Measurements from ENCODE around the gene TDP2. TPM values are rescaled to one million over a fixed set of nuclear protein-coding genes. Genes with fewer than 3 reads are reported as not detected.

Gene TDP2
- total RNA-seq, 2 donors from 2014 or later = 18.5 to 22.2 TPM

GRCh38 chr6:24692848-24693592 is 26.3 kb upstream of the TDP2 start:
- DNase-seq (ENCODE audit: low spot score) = no peak
- no peaks in the 10 kb centered on the region for H3K9me3 ChIP-seq
- H3K4me3 ChIP-seq = no peak overlapping the region
- H3K4me1 ChIP-seq = peaks cover 0 to 20% of the 10 kb centered on the region in 2 donors
- H3K27ac ChIP-seq = no peak overlapping the region
- peaks cover 3% of the 10 kb centered on the region for H3K36me3 ChIP-seq
- TF ChIP-seq, protein P1, sequence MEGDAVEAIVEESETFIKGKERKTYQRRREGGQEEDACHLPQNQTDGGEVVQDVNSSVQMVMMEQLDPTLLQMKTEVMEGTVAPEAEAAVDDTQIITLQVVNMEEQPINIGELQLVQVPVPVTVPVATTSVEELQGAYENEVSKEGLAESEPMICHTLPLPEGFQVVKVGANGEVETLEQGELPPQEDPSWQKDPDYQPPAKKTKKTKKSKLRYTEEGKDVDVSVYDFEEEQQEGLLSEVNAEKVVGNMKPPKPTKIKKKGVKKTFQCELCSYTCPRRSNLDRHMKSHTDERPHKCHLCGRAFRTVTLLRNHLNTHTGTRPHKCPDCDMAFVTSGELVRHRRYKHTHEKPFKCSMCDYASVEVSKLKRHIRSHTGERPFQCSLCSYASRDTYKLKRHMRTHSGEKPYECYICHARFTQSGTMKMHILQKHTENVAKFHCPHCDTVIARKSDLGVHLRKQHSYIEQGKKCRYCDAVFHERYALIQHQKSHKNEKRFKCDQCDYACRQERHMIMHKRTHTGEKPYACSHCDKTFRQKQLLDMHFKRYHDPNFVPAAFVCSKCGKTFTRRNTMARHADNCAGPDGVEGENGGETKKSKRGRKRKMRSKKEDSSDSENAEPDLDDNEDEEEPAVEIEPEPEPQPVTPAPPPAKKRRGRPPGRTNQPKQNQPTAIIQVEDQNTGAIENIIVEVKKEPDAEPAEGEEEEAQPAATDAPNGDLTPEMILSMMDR (IDR thresholded peaks at IDR 0.05) = no peak
- no peaks in the 10 kb centered on the region for H3K27me3 ChIP-seq

GRCh38 chr6:24692415-24692814 is 25.7 kb upstream of the TDP2 start:
- Histone ChIP-seq H3K4me3 (no peak overlapping the region), H3K9me3 (no peaks in the 10 kb centered on the region), H3K27ac (no peak overlapping the region), H3K4me1 (peaks cover 0 to 20% of the 10 kb centered on the region in 2 donors), H3K36me3 (no peaks in the 10 kb centered on the region), H3K27me3 (no peaks in the 10 kb centered on the region)
- DNase-seq (ENCODE audit: low spot score) = no peak
- TF ChIP-seq, protein P1 (IDR thresholded peaks at IDR 0.05) = no peak

GRCh38 chr6:24692003-24692402 is 25.3 kb upstream of the TDP2 start:
- H3K27ac ChIP-seq = no peak overlapping the region
- H3K9me3 ChIP-seq = no peaks in the 10 kb centered on the region
- DNase-seq (ENCODE audit: low spot score) = no peak
- no peak overlapping the region for H3K4me3 ChIP-seq
- H3K4me1 ChIP-seq = peaks cover 0 to 20% of the 10 kb centered on the region in 2 donors
- H3K36me3 ChIP-seq = no peaks in the 10 kb centered on the region
- no peaks in the 10 kb centered on the region for H3K27me3 ChIP-seq
- TF ChIP-seq, protein P1 (IDR thresholded peaks at IDR 0.05) = no peak

- Histone ChIP-seq H3K9me3 (no peaks in the 10 kb centered on the region), H3K27ac (no peak overlapping the region), H3K4me1 (peaks cover 0 to 20% of the 10 kb centered on the region in 2 donors), H3K36me3 (no peaks in the 10 kb centered on the region), H3K27me3 (no peaks in the 10 kb centered on the region), H3K4me3 (no peak overlapping the region)
- TF ChIP-seq, protein P1 (IDR thresholded peaks at IDR 0.05) = no peak
- DNase-seq (ENCODE audit: low spot score) = no peak
Observed at GRCh38 chr6:24691550-24691949, 24.9 kb upstream of the TDP2 start.

- TF ChIP-seq, protein P1 (IDR thresholded peaks at IDR 0.05) = no peak
- Histone ChIP-seq H3K27me3 (no peaks in the 10 kb centered on the region), H3K36me3 (no peaks in the 10 kb centered on the region), H3K4me3 (no peak overlapping the region), H3K9me3 (no peaks in the 10 kb centered on the region), H3K4me1 (peaks cover 0 to 20% of the 10 kb centered on the region in 2 donors), H3K27ac (no peak overlapping the region)
- no peak for DNase-seq (ENCODE audit: low spot score)
Observed at GRCh38 chr6:24690593-24690992, 23.9 kb upstream of the TDP2 start.

GRCh38 chr6:24689964-24690363 is 23.3 kb upstream of the TDP2 start:
- TF ChIP-seq, protein P1 (IDR thresholded peaks at IDR 0.05) = no peak
- Histone ChIP-seq H3K9me3 (no peaks in the 10 kb centered on the region), H3K36me3 (no peaks in the 10 kb centered on the region), H3K27ac (no peak overlapping the region), H3K4me1 (peaks cover 0 to 20% of the 10 kb centered on the region in 2 donors), H3K27me3 (no peaks in the 10 kb centered on the region), H3K4me3 (no peak overlapping the region)
- DNase-seq (ENCODE audit: low spot score) = no peak

All from right atrium auricular region (tissue), 2 donors.